ENCODE data around the gene PERM1. TPM values are rescaled to one million over a fixed set of nuclear protein-coding genes. Genes with fewer than 3 reads are reported as not detected.

Gene PERM1
- total and polyA plus RNA-seq, 2 donors (not counting 1 experiment from before 2014, with no cell fraction given), result 0.03 to 0.17 TPM

GRCh38 chr1:1014799-1015681 lies 33.1 kb upstream of the PERM1 start:
- no peaks in the 10 kb centered on the region for H3K9me3 ChIP-seq (ENCODE audit: control insufficient read depth, insufficient read depth, low read depth, low read length)
- no peaks in the 10 kb centered on the region for H3K27me3 ChIP-seq (ENCODE audit: control insufficient read depth, insufficient read depth, low read length)
- H2AFZ ChIP-seq (ENCODE audit: low read length), result no peak overlapping the region
- H3K9ac ChIP-seq (ENCODE audit: insufficient read depth, low read length), result peak overlapping the region; percentile 30
- DNase-seq (ENCODE audit: low read depth in 2 of 2), result no peak
- H3K4me2 ChIP-seq (ENCODE audit: extremely low read depth, insufficient read depth, low read length), result no peak overlapping the region
- H4K20me1 ChIP-seq (ENCODE audit: control insufficient read depth, extremely low read depth, insufficient read depth, low read length), result no peaks in the 10 kb centered on the region
- no peak overlapping the region for H3K27ac ChIP-seq (ENCODE audit: insufficient read depth, low read length)
- H3K4me3 ChIP-seq (replicated peaks in 1 of 4; ENCODE audit: control extremely low read depth in 1 of 4, insufficient read depth in 1 of 4, low read depth in 3 of 4, low read length in 4 of 4), result peak overlapping the region in 1 of 4 experiments; percentile 86
- H3K79me2 ChIP-seq (ENCODE audit: control insufficient read depth, insufficient read depth, low read length), result no peaks in the 10 kb centered on the region
- no peak for TF ChIP-seq EZH2 (IDR thresholded peaks at IDR 0.05; ENCODE audit: low read length, missing control alignments)
- TF ChIP-seq CTCF (conservative IDR thresholded peaks at IDR 0.05 in 1 of 2, IDR thresholded peaks at IDR 0.05 in 1 of 2; ENCODE audit: low read depth in 1 of 2, low read length in 2 of 2), result peak; percentile 24 to 35
- no peaks in the 10 kb centered on the region for H3K36me3 ChIP-seq (ENCODE audit: control insufficient read depth, insufficient read depth, low read length)
- peaks cover 3% of the 10 kb centered on the region for H3K4me1 ChIP-seq (ENCODE audit: control insufficient read depth, extremely low read depth, insufficient read depth, low read length)

- H3K4me1 ChIP-seq (ENCODE audit: control insufficient read depth, extremely low read depth, insufficient read depth, low read length), result peaks cover 3% of the 10 kb centered on the region
- no peaks in the 10 kb centered on the region for H3K27me3 ChIP-seq (ENCODE audit: control insufficient read depth, insufficient read depth, low read length)
- no peaks in the 10 kb centered on the region for H3K79me2 ChIP-seq (ENCODE audit: control insufficient read depth, insufficient read depth, low read length)
- peak overlapping the region; percentile 82 for H2AFZ ChIP-seq (ENCODE audit: low read length)
- TF ChIP-seq EZH2 (IDR thresholded peaks at IDR 0.05; ENCODE audit: low read length, missing control alignments), result no peak
- TF ChIP-seq CTCF (conservative IDR thresholded peaks at IDR 0.05 in 1 of 2, IDR thresholded peaks at IDR 0.05 in 1 of 2; ENCODE audit: low read depth in 1 of 2, low read length in 2 of 2), result no peak
- peak overlapping the region; percentile 99 for H3K4me2 ChIP-seq (ENCODE audit: extremely low read depth, insufficient read depth, low read length)
- no peaks in the 10 kb centered on the region for H3K36me3 ChIP-seq (ENCODE audit: control insufficient read depth, insufficient read depth, low read length)
- DNase-seq (ENCODE audit: low read depth in 2 of 2), result peak in 1 of 2 donors; percentile 27
- peak overlapping the region; percentile 40 to 89 (median 88) for H3K4me3 ChIP-seq (replicated peaks in 1 of 4; ENCODE audit: control extremely low read depth in 1 of 4, insufficient read depth in 1 of 4, low read depth in 3 of 4, low read length in 4 of 4)
- H3K9ac ChIP-seq (ENCODE audit: insufficient read depth, low read length), result peak overlapping the region; percentile 79
- H4K20me1 ChIP-seq (ENCODE audit: control insufficient read depth, extremely low read depth, insufficient read depth, low read length), result no peaks in the 10 kb centered on the region
- H3K27ac ChIP-seq (ENCODE audit: insufficient read depth, low read length), result peak overlapping the region; percentile 89
- H3K9me3 ChIP-seq (ENCODE audit: control insufficient read depth, insufficient read depth, low read depth, low read length), result no peaks in the 10 kb centered on the region
These were observed 32.2 kb upstream of the PERM1 start for GRCh38 chr1:1013922-1014648.
